AG10803 (cell line): ENCODE data around the gene PHF19.

Experiments
- DNase-seq: peaks from one replicate; pipeline ENCODE4 v3.0.0; 2010; ENCODE audit warnings: low read depth
- H3K4me3 ChIP-seq: 2 replicates; pipeline ENCODE4 v1.5.1; 2011; ENCODE audit warnings: mild to moderate bottlenecking, low read length, control low read depth
- TF ChIP-seq, protein P1 (sequence below): conservative IDR thresholded peaks from 2 replicates; pipeline ENCODE4 v1.5.1; 2011; ENCODE audit warnings: mild to moderate bottlenecking, low read length, control low read depth, inconsistent platforms

The PHF19 gene

DNA sequence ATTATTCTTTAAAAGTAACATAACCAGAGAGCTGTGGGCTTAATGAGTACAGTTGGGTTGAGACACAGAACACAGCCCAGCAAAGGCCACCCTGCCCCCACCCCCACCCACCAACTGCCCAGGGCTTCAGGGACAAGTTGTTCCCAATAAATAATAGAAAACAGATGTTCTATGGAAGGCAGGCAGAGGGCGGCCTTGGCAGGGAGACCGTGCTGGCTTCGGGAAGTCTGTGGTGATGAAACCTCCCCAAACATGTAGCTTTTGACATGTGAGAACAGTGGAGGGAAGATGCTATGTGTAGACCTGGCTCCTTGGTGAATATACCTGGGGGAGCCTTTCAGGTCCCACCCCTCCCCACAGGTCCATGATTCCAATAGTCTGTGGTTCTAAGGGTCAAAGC, 39.6 kb upstream of the PHF19 start:
- peak; percentile 83 for DNase-seq

DNA sequence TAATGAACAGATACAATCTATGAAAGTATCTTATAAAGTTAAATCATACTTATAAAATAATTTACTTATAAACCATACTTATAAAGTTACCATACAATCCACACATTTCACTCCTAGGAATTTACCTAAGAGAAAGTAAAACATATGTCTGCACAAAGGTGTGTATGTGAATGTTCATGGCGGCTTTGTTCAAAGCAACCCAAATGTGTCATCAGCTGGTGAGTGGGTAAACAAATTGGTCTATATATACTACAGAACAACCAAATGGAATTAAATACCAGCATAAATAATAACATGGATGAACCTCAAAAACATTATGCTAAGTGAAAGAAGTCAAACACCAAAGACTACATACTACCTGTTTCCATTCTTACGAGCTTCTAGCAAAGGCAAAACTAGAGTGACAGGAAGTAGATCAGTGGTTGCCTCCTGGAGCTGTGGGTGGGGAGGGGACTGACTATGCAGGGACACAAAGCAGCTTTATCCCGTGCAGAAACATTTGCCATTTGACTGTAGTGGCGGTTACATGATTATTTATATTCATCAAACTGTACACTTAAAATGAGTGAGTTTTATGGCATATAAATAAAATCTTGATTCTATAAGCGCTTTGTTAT, 39.0 kb upstream of the PHF19 start:
- TF ChIP-seq, protein P1, sequence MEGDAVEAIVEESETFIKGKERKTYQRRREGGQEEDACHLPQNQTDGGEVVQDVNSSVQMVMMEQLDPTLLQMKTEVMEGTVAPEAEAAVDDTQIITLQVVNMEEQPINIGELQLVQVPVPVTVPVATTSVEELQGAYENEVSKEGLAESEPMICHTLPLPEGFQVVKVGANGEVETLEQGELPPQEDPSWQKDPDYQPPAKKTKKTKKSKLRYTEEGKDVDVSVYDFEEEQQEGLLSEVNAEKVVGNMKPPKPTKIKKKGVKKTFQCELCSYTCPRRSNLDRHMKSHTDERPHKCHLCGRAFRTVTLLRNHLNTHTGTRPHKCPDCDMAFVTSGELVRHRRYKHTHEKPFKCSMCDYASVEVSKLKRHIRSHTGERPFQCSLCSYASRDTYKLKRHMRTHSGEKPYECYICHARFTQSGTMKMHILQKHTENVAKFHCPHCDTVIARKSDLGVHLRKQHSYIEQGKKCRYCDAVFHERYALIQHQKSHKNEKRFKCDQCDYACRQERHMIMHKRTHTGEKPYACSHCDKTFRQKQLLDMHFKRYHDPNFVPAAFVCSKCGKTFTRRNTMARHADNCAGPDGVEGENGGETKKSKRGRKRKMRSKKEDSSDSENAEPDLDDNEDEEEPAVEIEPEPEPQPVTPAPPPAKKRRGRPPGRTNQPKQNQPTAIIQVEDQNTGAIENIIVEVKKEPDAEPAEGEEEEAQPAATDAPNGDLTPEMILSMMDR = no peak
- DNase-seq = no peak
- H3K4me3 ChIP-seq = no peak overlapping the region

More for the DNA sequence above, 39.6 kb upstream of the PHF19 start:
- TF ChIP-seq, protein P1 = no peak; the same call in 1 of the 2 replicates
- H3K4me3 ChIP-seq = no peak overlapping the region

DNA sequence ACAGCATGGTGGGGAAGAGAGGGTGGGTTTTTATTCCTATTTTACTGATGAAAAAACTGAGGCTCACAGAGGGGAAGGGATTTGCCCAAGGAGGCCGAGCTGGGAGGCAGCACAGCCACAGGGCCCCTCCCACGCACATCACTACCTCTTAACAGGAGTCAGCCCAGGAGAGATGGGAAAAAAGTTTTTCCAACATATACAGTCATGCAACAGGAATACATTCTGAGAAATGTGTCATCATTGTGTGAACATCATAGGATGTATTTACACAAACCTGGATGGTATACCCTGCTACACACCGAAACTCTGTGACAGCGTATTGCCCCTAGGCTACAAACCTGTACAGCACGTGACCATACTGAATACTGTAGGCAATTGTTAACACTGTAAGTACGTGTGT, 38.0 kb upstream of the PHF19 start:
- no peak overlapping the region for H3K4me3 ChIP-seq
- no peak for DNase-seq
- TF ChIP-seq, protein P1 = no peak

DNA sequence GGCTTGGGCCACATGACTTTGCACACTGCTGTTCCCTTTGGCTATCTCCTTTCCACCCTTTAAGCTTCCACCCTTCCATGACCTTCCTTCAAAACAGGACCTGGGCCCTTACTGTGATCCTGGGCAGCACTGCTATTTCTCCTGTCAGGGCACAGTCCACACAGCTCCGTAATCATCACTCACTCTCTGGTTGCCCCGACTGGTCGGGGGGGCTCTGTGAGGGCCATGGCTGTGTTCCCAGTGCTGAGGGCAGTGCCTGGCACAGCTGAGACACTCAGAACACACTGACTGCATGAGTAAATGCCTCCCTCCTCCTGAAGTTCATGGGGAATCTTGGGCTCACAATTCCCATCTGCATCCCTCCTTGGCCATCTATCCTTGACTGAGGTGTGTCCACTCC, 37.4 kb upstream of the PHF19 start:
- no peak overlapping the region for H3K4me3 ChIP-seq
- no peak for DNase-seq
- TF ChIP-seq, protein P1 = no peak

DNA sequence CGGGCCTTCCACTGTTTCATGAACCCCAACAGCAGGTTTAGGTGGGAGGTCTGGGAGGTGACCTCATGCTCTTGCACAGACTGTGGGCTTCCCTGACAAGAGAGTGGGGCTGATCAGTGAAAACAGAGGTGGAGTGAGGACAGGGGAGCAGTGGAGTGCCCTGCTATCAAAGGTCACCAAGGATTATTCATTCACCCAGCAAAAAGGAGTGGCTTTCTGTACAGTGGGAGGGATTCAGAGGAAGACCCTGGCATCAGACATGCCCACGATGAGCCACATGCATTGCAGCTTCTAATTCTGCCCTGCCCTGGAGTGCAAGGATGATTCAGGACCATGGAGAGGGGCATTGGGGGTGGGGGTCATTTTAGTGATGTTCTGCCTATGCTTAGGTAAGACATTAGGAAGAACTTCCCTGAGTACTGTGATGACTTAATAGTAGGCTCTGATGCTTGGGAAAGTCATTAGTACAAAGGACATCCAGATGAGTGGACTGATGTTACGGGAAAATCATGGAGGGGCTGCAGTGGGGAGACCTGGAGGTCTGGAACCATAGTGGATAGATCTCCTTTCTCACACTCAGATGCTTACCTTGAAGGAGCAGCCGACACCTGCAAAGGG, 36.8 kb upstream of the PHF19 start:
- TF ChIP-seq, protein P1 = no peak
- no peak for DNase-seq
- no peak overlapping the region for H3K4me3 ChIP-seq

DNA sequence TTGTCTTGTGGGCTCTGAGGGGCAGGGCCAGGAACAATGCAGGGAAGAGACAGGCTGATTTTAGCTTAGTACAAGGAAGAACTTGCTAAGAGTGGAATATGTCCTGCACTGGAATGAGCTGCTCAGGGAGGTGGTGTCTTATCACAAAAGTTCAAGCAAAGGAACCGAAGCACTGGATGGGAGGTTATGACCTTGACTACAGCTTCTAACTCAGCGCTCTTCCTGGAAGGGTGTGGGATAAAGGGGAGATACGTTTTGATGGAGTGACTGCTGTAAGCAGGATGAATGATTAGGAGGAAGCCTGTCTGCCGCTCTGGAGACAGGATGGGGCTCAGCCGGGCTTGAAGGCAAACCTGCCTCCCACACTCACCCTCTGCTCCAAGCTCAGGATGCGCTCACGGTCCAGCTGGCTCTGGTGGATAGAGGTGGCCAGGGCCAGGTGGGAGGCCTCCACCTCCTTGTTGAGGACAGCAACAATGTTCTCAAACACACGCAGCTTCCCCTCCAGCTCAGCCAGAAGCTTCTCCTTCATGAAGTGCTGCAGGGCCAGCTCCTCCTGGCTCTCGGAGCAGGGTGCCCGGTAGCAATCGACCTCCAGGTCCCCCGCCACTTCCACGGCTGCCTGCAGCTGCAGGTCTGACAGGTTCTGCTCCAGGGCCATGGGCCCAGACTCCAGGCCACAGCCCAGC, 36.1 kb upstream of the PHF19 start:
- DNase-seq = no peak
- TF ChIP-seq, protein P1 = no peak
- no peak overlapping the region for H3K4me3 ChIP-seq
